ENCODE data around the gene ALDH16A1. TPM values are rescaled to one million over a fixed set of nuclear protein-coding genes. Genes with fewer than 3 reads are reported as not detected.
A peak's percentile ranks its signal among the peaks of the same experiment; 100 is the strongest.

Gene ALDH16A1
- total and polyA plus RNA-seq, 11 donors, result 3.4 to 18.6 (median 8.5) TPM

DNA sequence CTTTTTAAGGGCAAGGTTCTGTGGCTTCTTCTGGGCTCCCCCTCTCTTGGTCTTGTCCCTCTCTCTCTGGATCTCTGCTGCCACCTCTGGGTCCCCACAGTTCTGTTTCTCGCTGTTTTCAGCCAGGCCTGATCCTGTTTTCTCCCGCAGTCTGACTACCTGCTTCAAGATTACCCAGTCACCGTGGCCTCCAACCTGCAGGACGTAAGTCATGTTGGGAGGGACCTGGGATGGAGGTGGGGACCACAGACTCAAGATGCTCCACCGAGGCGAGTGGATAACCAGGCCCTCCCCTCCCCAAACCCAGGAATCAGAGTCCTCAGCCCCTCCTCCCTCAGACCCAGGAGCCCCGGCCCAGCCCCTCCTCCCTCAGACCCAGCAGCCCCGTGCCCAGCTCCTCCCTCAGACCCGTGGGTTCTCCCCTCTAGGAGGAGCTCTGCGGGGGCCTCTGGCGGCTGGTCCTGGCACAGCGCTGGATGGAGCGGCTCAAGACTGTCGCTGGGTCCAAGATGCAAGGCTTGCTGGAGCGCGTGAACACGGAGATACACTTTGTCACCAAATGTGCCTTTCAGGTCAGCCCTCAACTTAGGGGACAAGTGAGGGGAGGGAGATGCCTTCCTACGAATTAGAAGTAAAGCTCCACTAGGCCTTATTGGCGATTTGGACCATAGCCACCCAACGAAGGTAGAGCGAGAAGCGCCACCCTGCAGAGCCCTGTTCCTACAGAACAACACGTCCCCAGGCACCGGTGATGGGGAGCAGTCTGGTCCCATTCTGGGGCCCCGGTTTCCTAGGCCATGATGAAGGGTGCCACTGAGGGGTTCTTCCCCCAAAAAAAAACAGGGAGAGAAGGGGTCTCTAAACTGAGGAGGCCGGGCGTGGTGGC is 23.2 kb downstream of the ALDH16A1 start:
- Histone ChIP-seq H3K4me1 (peaks cover 0 to 38% (median 6%) of the 10 kb centered on the region in 12 donors), H3K9me3 (no peaks in the 10 kb centered on the region), H3K4me3 (peak overlapping the region in 2 of 12 donors; percentile 69 to 93), H3K27ac (peak overlapping the region in 2 of 12 donors; percentile 89 to 91), H3K27me3 (peaks cover 0 to 6% (median 0%) of the 10 kb centered on the region in 9 donors), H3K36me3 (peaks cover 0 to 19% (median 0%) of the 10 kb centered on the region in 9 donors)
- no peak for TF ChIP-seq POLR2A (IDR thresholded peaks at IDR 0.05)
- TF ChIP-seq, protein P1, sequence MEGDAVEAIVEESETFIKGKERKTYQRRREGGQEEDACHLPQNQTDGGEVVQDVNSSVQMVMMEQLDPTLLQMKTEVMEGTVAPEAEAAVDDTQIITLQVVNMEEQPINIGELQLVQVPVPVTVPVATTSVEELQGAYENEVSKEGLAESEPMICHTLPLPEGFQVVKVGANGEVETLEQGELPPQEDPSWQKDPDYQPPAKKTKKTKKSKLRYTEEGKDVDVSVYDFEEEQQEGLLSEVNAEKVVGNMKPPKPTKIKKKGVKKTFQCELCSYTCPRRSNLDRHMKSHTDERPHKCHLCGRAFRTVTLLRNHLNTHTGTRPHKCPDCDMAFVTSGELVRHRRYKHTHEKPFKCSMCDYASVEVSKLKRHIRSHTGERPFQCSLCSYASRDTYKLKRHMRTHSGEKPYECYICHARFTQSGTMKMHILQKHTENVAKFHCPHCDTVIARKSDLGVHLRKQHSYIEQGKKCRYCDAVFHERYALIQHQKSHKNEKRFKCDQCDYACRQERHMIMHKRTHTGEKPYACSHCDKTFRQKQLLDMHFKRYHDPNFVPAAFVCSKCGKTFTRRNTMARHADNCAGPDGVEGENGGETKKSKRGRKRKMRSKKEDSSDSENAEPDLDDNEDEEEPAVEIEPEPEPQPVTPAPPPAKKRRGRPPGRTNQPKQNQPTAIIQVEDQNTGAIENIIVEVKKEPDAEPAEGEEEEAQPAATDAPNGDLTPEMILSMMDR (IDR thresholded peaks at IDR 0.05), result peak in 8 of 12 donors; percentile 14 to 42 (median 30)
- DNase-seq (peak in 2 of 5 donors; percentile 46 to 80), ATAC-seq (peak in 1 of 4 donors; percentile 25)
- intact Hi-C loops (cut with DNase I), result loop anchor here in 1 of 10 donors (2.0 kb wide), 1 partner anchor 19 kb away; no protein-coding TSS in a partner anchor
- 49 to 63% (median 59%) methylated on average over 27 of the region's 27 CpGs for WGBS, 4 donors

DNA sequence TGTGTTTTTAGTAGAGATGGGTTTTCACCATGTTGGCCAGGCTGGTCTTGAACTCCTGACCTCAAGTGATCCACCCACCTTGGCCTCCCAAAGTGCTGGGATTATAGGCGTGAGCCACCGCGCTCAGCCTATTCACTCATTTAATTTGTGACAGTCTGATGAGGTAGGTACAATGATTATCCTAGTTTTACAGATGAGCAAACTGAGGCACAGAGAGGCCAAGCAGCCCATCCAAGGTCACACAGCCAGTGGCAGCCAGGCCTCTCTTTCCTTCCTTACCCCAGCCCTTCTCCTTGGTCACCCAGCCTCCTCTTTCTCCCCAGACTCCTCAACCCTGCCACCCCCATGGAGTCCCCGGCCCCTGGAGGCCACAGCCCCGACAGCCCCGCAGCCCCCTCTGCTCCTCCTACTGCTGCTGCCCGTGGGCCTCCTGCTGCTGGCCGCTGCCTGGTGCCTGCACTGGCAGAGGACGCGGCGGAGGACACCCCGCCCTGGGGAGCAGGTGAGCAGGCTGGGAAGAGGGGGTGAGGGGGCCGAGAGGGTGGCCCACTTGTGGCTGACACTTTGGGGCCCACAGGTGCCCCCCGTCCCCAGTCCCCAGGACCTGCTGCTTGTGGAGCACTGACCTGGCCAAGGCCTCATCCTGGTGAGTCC is 27.1 kb downstream of the ALDH16A1 start:
- Histone ChIP-seq H3K4me3 (no peak overlapping the region), H3K27ac (no peak overlapping the region), H3K4me1 (peaks cover 0 to 21% (median 1%) of the 10 kb centered on the region in 12 donors), H3K27me3 (no peaks in the 10 kb centered on the region), H3K9me3 (no peaks in the 10 kb centered on the region), H3K36me3 (peaks cover 0 to 36% (median 4%) of the 10 kb centered on the region in 9 donors)
- whole genome bisulfite sequencing, 4 donors, result 86 to 99% (median 95%) methylated on average over 14 of the region's 14 CpGs
- DNase-seq (no peak), ATAC-seq (no peak)
- intact Hi-C loops (cut with DNase I), result no loop called here
- TF ChIP-seq POLR2A (IDR thresholded peaks at IDR 0.05), result no peak
- TF ChIP-seq, protein P1 (IDR thresholded peaks at IDR 0.05), result no peak

DNA sequence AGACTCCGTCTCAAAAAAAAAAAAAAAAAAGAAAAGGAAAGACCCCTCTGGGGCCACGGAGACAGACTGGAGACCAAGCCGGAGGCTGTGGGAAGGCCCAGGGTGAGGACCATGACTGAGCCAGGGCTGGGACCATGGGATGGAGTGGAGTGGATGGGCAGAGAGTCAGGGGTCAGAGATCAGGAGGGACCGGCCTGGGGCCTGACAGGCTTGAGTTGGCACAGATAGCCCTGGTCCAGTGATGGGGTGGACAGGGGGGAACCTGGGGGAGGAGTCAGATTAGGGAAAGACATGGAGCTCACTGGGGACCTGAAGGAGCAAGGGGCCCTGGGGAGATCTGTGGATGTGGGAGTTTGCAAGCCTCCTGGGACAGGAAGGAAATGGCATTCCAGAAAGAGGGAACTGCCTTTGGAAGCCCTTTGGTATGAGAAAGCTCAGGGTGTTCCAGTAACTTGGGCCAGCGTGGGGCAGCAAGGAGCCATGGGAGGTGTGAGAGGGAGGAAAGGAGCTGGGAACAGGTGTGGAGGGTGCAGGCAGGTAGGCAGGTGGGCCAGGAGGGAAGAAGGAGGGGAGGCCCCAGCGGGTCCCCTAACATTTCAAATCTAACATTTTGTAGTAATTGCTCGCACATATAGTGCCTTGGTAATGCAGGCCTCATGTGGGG is 28.1 kb downstream of the ALDH16A1 start:
- Histone ChIP-seq H3K9me3 (no peaks in the 10 kb centered on the region), H3K36me3 (peaks cover 0 to 46% (median 4%) of the 10 kb centered on the region in 9 donors), H3K4me3 (no peak overlapping the region), H3K4me1 (peaks cover 0 to 13% (median 1%) of the 10 kb centered on the region in 12 donors), H3K27me3 (no peaks in the 10 kb centered on the region), H3K27ac (no peak overlapping the region)
- DNase-seq (no peak), ATAC-seq (no peak)
- intact Hi-C loops (cut with DNase I), result no loop called here
- TF ChIP-seq, protein P1 (IDR thresholded peaks at IDR 0.05), result no peak
- 84 to 89% (median 87%) methylated on average over 7 of the region's 7 CpGs for WGBS, 4 donors

Data from heart left ventricle (tissue), 16 donors.